Activated T-helper 1 cell treated with anti-CD3 and anti-CD28 coated beads, Interleukin-12 subunit alpha, Interleukin-12 subunit beta, Interleukin-2, Interleukin-4 antibody, amounts not matched to agents 30 ng/mL and 10 ng/mL and 1 ng/mL, durations not matched to agents 14 hours and 24 hours and 36 hours (primary cell): ENCODE results near the gene RENBP. TPM values are rescaled to one million over a fixed set of nuclear protein-coding genes. Genes with fewer than 3 reads are reported as not detected.
"Not testable (repeated sequence)": the region's sequence is repeated elsewhere in the genome, so short reads cannot be mapped to it uniquely, and the experiment has no call there.

Experiments used
- DNase-seq: peaks from one replicate; pipeline ENCODE4 v3.0.0; 2021; ENCODE audit warnings: low spot score
- H3K27ac Mint-ChIP-seq: one replicate; pipeline ENCODE4 v1.8.0; 2021; ENCODE audit warnings: mild to moderate bottlenecking, mixed read lengths
- H3K27me3 Mint-ChIP-seq: one replicate; pipeline ENCODE4 v1.8.0; 2022; ENCODE audit warnings: mild to moderate bottlenecking, moderate library complexity, mixed read lengths; ENCODE audit not compliant: insufficient read depth
- H3K36me3 Mint-ChIP-seq: one replicate; pipeline ENCODE4 v1.8.0; 2021; ENCODE audit warnings: low read depth, mixed read lengths
- H3K4me1 Mint-ChIP-seq: one replicate; pipeline ENCODE4 v1.8.0; 2021; ENCODE audit warnings: low read depth, mixed read lengths
- H3K4me3 Mint-ChIP-seq: one replicate; pipeline ENCODE4 v1.8.0; 2021; ENCODE audit warnings: mild to moderate bottlenecking, moderate library complexity, mixed read lengths
- H3K9me3 Mint-ChIP-seq: one replicate; pipeline ENCODE4 v1.8.0; 2021; ENCODE audit warnings: mixed read lengths
- intact Hi-C: fragments of 100-400 bp; cut with micrococcal nuclease; formaldehyde crosslinking; loops from one replicate; pipeline ENCODE4 v1.15.1; 2024
- total RNA-seq: library from RNA; stranded (reverse); gene quantifications from 2 replicates; pipeline ENCODE4 v1.2.3, GENCODE V29; 2022

Gene RENBP
- total RNA-seq = 12.8 and 14.0 TPM in 2 replicates

DNA sequence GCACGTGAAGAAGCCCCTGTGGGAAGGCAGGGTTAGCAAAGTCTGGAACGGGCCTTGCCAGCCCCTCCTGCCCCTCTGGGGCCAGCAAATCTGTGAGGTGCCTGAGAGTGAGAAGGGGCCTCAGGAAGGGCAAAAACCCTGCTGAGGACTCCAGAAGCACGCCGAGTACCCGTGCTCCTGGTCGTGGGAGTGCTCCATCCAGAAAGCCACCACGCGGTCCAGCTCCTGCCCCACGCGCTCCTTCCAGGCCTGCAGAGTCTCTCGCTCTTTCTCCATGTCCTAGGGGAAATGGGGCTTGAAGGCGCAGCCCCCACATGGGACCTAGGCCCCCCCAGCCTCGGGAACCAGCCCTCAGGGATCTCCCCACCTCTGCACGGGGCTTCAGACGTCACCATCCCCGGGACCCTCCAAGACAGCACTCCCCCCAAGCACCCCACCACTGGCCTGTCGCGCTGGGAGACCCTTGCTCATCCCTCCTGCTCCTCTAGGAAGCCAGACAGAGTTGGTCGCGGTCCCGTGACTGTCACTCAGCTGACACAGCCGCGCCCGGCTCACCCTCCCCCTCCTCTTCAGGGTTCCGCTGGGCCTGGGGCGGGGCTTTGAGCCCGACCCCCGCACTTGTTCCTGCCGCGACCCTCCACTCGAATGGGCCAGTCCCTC lies at the start of gene RENBP:
RENBP (minus strand) TSS at position 504 of the 660 bp plus-strand sequence; CDS start at position 471, 33 bp downstream.
- peaks cover 14% of the 10 kb centered on the region for H3K4me1 Mint-ChIP-seq
- peaks cover 8% of the 10 kb centered on the region for H3K36me3 Mint-ChIP-seq
- H3K27me3 Mint-ChIP-seq = no peaks in the 10 kb centered on the region
- peak within 1 kb of the TSS; percentile 68 for H3K27ac Mint-ChIP-seq
- H3K4me3 Mint-ChIP-seq = peak within 1 kb of the TSS; percentile 84
- intact Hi-C loops = no loop called here
- DNase-seq = no peak
- H3K9me3 Mint-ChIP-seq = no peaks in the 10 kb centered on the region

DNA sequence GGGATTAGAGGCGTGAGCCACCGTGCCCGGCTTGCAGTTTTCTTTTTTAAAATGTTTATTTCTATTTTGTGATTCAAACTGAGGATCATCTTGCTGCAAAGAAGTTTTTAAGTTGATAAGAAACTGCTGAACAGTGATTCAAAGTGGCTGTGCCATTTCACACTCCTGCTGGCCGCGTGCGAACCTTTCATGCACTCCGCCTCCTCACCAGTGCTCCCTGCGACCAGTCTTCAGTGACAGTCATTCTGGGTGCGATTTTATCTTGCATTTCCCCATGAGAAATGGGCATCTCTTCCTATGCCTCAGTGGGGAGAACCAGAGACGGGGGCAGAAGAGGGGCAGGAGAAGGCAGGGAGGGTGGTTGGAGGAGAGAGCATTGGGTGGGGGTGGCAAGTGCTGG lies 49.5 kb upstream of the RENBP start:
- intact Hi-C loops = no loop called here
- Mint-ChIP-seq H3K4me3 (no peak overlapping the region), H3K36me3 (no peaks in the 10 kb centered on the region), H3K4me1 (no peaks in the 10 kb centered on the region), H3K27ac (no peak overlapping the region), H3K27me3 (no peaks in the 10 kb centered on the region), H3K9me3 (no peaks in the 10 kb centered on the region)
- no peak for DNase-seq

DNA sequence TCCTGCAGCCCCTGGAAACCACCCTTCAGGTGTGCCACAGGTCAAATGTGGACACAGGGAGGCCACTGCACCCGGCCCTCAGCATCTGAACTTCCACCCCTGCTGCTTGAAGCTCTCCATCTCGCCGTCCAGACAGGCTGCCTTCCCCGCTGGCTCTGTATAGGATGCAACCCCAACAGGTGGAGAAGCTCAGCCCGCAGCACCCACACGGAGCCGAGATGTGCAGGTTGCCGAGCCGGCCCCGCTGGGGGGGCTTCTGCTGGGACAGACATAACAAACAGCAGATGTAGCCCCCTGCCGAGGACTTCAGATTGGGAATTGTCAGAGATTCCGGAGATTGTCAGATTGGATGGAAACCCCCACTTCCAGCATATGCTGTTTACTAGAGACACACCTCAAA lies 48.6 kb upstream of the RENBP start:
- Mint-ChIP-seq H3K36me3 (no peaks in the 10 kb centered on the region), H3K27me3 (no peaks in the 10 kb centered on the region), H3K9me3 (no peaks in the 10 kb centered on the region), H3K27ac (no peak overlapping the region), H3K4me3 (no peak overlapping the region), H3K4me1 (no peaks in the 10 kb centered on the region)
- intact Hi-C loops = no loop called here
- DNase-seq = no peak

DNA sequence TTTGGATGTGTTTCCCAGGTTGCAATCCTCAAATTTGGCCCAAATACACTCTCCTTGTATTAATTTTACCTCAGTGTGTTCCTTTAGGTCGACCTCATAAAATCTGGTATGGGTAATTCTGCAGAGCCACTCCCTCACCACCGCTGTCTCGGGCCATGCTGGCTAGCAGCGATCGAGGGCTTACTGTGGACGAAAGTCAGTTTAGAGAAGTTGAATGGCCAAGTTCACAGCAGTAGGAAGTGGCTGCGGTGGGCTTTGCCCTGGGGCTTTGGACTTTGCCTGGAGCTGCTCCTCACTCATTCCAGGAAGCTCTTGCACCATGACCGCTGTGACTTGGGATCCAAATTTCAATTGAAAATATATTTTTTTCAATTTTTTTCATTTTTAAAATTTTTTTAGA lies 47.7 kb upstream of the RENBP start:
- Mint-ChIP-seq H3K4me1 (no peaks in the 10 kb centered on the region), H3K9me3 (no peaks in the 10 kb centered on the region), H3K27ac (no peak overlapping the region), H3K27me3 (no peaks in the 10 kb centered on the region), H3K36me3 (no peaks in the 10 kb centered on the region), H3K4me3 (no peak overlapping the region)
- intact Hi-C loops = no loop called here
- no peak for DNase-seq

DNA sequence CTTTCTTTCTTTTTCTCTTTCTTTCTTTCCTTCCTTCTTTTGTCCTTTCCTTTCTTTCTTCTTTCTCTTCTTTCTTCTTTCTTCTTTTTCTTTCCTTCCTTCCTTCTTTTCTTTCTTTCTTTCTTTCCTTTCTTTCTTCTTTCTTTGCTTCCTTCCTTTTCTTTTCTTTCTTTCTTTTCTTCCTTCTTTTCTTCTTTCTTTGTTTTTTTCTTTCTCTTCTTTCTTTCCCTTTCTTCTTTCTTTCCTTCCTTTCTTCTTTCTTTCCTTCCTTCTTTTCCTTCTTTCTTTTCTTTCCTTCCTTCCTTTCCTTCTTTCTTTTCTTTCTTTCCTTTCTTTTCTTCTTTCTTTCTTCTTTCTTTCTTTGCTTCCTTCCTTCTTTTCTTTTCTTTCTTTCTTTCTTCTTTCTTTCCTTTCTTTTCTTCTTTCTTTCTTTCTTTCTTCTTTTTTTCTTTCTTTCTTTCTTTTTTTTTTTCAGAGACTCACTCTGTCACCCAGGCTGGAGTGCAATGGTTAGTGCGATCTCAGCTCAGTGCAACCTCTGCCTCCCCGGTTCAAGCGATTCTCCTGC lies 46.7 kb upstream of the RENBP start:
- Mint-ChIP-seq H3K4me1 (no peaks in the 10 kb centered on the region), H3K27me3 (no peaks in the 10 kb centered on the region), H3K4me3 (no peak overlapping the region), H3K36me3 (no peaks in the 10 kb centered on the region), H3K9me3 (no peaks in the 10 kb centered on the region), H3K27ac (no peak overlapping the region)
- DNase-seq = no peak
- intact Hi-C loops = no loop called here

DNA sequence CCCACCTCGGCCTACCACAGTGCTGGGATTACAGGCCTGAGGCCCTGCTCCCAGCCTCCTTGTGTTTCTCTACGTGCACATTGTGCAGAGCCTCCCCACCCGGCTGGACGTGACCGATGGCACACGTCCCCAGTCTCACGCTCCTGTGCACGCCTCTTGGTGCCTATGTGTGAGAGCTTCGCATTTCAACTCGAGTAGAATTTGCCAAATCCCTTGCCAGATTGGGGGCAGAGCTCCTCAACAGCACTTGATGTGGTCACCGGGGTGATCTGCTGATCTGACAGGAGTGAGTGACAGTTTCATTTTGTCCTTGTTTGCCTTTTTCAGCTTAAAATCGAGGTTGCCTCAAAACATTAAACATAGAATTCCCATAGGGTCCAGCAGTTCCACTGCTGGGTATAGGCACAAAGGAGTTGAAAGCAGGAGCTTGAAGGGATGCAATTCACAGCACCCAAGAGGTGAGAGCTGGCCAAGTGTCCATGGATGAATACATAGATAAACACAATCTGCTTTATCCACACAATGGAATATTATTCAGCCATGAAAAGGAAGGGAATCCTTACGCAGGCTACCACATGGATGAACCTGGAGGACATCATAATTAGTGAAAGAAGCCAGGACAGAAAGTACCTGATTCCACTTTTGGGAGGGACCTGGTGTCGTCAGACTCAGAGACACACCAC lies 45.7 kb upstream of the RENBP start:
- H3K9me3 Mint-ChIP-seq = no peaks in the 10 kb centered on the region
- H3K36me3 Mint-ChIP-seq = no peaks in the 10 kb centered on the region
- intact Hi-C loops = no loop called here
- DNase-seq = no peak
- H3K4me1 Mint-ChIP-seq = peaks cover 2% of the 10 kb centered on the region
- no peak overlapping the region for H3K27ac Mint-ChIP-seq
- no peaks in the 10 kb centered on the region for H3K27me3 Mint-ChIP-seq
- H3K4me3 Mint-ChIP-seq = no peak overlapping the region

DNA sequence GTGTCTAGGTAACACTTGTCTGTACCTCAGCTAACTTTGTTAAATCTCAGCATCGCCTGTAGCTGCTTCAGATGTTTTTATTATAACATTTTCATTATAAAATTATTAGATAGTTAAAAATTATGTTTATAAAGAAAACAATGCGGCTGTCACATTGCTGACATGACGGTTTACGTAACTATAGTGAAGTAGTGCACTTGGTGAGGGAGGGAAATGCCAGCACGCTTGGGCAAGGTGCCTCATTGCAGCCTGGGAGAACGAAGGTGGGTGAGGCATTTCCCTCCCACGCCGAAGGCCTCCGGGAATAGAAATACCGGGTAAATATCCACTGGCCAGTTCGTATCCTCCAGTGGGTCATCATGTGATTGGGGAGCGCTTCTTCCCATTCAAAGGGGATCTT lies 44.0 kb upstream of the RENBP start:
- Mint-ChIP-seq H3K4me1 (peaks cover 13% of the 10 kb centered on the region), H3K27ac (no peak overlapping the region), H3K9me3 (no peaks in the 10 kb centered on the region), H3K36me3 (no peaks in the 10 kb centered on the region), H3K4me3 (no peak overlapping the region), H3K27me3 (no peaks in the 10 kb centered on the region)
- intact Hi-C loops = no loop called here
- no peak for DNase-seq

DNA sequence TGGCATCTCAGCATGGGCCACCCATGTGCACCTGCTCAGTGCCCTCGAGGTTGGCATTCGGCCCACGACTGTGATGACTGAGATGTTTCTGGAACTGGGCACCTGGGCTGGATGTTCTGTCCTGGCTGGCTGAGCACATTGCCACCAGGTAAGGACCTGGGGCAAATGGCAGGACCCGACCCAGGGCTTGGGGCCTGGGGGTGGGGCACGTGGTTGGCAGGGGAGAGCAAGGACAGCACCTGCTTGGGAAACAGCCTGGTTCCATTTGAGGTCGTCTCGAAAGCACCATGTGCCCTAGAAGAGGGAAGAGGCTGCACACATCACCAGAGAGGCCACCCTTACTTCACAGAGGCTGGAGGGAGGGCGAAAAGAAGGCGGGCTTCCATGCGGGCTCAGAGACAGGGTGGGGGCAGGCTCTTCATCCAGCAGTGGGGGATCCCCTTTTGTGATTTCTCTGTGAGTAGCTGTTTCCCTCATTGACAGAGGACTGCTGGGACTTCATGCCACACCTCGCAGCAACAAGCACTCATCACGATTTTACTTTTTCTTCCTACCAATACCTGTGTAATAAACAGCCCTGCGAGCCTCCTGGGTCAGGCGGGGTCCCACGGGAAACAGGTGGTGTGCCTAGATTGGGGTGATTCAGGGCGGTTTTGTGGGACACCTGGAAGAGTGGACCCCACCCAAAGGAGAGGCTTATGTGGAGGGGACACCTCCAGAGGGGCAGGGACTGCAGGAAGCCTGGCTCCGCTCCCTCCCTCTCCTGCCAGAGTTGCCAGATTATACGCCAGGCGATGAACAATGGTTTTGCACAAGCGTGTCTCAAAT lies 40.1 kb upstream of the RENBP start:
- Mint-ChIP-seq H3K9me3 (no peaks in the 10 kb centered on the region), H3K4me1 (peaks cover 38% of the 10 kb centered on the region), H3K27me3 (no peaks in the 10 kb centered on the region), H3K27ac (peak overlapping the region; percentile 98), H3K4me3 (peak overlapping the region; percentile 82), H3K36me3 (no peaks in the 10 kb centered on the region)
- intact Hi-C loops = no loop called here
- no peak for DNase-seq

DNA sequence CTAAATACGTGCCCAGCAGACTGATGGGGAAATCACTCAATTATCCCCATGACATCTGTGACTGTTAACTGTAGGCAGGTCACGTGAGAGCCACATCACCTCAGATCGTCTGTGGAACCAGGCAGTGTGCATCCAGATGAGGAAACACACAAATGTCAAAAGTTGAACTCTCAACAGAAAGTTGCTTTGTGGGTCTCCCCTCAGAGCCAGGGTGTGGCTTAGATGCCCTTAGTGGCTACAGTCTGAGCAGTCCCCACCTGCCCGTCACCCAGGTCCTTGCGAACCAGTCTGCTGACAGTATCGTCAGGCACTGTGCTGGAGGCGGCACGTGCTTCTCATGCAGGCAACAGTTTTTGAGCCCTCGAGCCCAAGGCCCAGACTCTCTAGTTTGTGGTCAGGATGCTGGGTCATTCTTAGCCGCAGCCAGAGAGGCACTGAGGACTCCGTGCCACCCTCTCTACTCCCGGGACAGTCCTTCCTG lies 38.9 kb upstream of the RENBP start:
- Mint-ChIP-seq H3K4me3 (peak overlapping the region; percentile 73), H3K9me3 (no peaks in the 10 kb centered on the region), H3K4me1 (peaks cover 38% of the 10 kb centered on the region), H3K27ac (peak overlapping the region; percentile 90), H3K27me3 (no peaks in the 10 kb centered on the region), H3K36me3 (no peaks in the 10 kb centered on the region)
- DNase-seq = no peak
- intact Hi-C loops = no loop called here

DNA sequence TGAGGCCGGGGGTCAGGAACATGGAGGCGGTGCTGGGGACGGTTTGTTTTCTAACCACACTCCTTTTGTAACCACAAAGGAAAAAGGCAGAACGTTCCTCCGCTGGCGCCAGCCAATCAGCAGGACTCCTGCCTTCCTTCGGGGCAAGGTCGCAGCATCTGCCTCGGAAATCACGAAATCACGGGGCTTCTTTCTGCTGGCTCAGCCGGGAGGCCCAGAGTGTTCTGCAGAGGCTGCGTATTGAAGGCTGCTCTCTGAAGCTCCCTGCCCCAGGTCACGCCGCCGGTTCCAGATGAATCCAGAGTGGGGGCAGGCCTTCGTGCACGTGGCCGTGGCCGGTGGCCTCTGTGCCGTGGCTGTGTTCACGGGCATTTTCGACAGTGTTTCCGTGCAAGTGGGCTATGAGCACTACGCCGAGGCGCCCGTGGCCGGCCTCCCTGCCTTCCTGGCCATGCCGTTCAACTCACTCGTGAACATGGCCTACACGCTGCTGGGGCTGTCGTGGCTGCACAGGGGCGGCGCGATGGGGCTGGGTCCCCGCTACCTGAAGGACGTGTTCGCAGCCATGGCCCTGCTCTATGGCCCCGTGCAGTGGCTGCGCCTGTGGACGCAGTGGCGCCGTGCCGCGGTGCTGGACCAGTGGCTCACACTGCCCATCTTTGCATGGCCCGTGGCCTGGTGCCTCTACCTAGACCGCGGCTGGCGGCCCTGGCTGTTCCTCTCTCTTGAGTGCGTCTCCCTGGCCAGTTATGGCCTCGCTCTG lies 37.5 kb upstream of the RENBP start:
- intact Hi-C loops = loop anchor here (1.0 kb wide), 1 partner anchor 10 kb away; the partner anchor contains the start of gene TMEM187
- H3K27ac Mint-ChIP-seq = peak overlapping the region; percentile 90
- no peaks in the 10 kb centered on the region for H3K9me3 Mint-ChIP-seq

DNA sequence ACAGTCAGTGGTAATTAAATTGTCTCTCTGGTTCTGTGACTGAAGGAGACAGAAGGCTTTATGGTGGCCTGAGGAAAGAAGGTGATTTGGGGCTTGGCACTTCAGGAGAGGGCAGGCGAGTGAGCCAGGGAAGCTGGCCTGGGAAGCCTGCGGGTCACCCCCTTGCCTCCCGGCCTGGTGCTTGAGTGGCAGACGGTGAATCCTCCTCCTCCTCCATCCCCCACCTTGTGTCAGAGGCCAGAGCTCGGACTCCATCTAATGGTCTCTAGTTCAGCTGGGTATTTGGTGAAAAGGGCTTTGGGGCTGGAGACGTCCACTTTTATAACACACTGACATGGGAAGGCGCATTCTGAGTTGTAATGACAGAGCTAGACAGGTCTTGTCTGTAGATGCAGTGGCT lies 36.8 kb upstream of the RENBP start:
- DNase-seq = no peak
- no peaks in the 10 kb centered on the region for H3K9me3 Mint-ChIP-seq

More for the DNA sequence above, 37.5 kb upstream of the RENBP start:
- Mint-ChIP-seq H3K36me3 (no peaks in the 10 kb centered on the region), H3K4me3 (peak overlapping the region; percentile 73), H3K27me3 (no peaks in the 10 kb centered on the region), H3K4me1 (peaks cover 38% of the 10 kb centered on the region)
- peak; percentile 62 for DNase-seq

DNA sequence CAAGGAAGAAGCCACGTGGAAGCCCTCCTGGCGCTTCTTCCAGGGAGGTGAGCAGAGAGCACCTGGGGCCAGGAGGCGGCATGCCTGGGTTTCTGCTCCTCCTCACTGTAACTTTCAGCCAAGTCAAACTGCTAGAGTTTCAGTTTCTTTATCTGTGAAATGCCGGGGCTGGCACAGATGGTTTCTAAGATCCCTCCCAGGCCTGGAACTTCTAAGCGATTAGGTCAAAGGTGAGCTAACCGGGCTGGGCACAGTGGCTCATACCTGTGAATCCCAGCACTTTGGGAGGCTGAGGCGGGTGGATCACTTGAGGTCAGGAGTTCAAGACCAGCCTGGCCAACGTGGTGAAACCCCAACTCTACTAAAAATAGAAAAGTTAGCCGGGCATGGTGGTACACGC lies 36.0 kb upstream of the RENBP start:
- intact Hi-C loops, H3K27me3 Mint-ChIP-seq, DNase-seq, H3K36me3 Mint-ChIP-seq, H3K9me3 Mint-ChIP-seq: not testable (repeated sequence)
- H3K4me3 Mint-ChIP-seq = peak overlapping the region; percentile 74
- H3K4me1 Mint-ChIP-seq = peaks cover 42% of the 10 kb centered on the region
- H3K27ac Mint-ChIP-seq = peak overlapping the region; percentile 87

More for the DNA sequence above, 36.8 kb upstream of the RENBP start:
- H3K4me3 Mint-ChIP-seq = peak overlapping the region; percentile 73
- peaks cover 38% of the 10 kb centered on the region for H3K4me1 Mint-ChIP-seq
- no peaks in the 10 kb centered on the region for H3K36me3 Mint-ChIP-seq
- no peaks in the 10 kb centered on the region for H3K27me3 Mint-ChIP-seq
- peak overlapping the region; percentile 90 for H3K27ac Mint-ChIP-seq
- intact Hi-C loops = loop anchor here (1.0 kb wide), 1 partner anchor 9 kb away; the partner anchor contains the start of gene TMEM187
